Right ventricle myocardium inferior (tissue), 1 donor: ENCODE data around the gene GPX7. TPM values are rescaled to one million over a fixed set of nuclear protein-coding genes. Genes with fewer than 3 reads are reported as not detected.
"Not testable (repeated sequence)": the region's sequence is repeated elsewhere in the genome, so short reads cannot be mapped to it uniquely, and the experiment has no call there.

ENCODE experiments used
- ATAC-seq: fragments of 200-7000 bp; cut with Tn5 transposase; one replicate; pipeline ENCODE4 v1.9.1; 2020; ENCODE audit warnings: mild to moderate bottlenecking, moderate library complexity
- DNase-seq: peaks from one replicate; pipeline ENCODE4 v3.0.0; 2021; ENCODE audit errors: missing footprints
- intact Hi-C: fragments of 100-400 bp; cut with DNase I; formaldehyde crosslinking; loops from one replicate; pipeline ENCODE4 v1.11.0; 2022
- long read RNA-seq: library from polyadenylated mRNA; unstranded; transcript quantifications from one replicate; pipeline ENCODE4 v2.0.0, GENCODE V29; 2021
- total RNA-seq: library from RNA; stranded (reverse); fragmentation: NEBNext Ultra II Directional; extraction: Animal tissue kit (Norgen Biotek cat#: 25700); gene quantifications from one replicate; pipeline ENCODE4 v1.2.1, GENCODE V29; 2021
- donor health status: DM: no; HTN: yes; CAD: no; lungs with severe emphysema.

GPX7 gene
- 4.7 TPM for total RNA-seq
- long read RNA-seq, transcript GPX7-201 (3 exons, 1,228 nt), result major isoform, 5 of 7 reads
- long read RNA-seq, partial matches to known transcripts, result 2 of 7 reads
- long read RNA-seq, other reads (novel, unspliced or antisense), result 0 of 7 reads

DNA sequence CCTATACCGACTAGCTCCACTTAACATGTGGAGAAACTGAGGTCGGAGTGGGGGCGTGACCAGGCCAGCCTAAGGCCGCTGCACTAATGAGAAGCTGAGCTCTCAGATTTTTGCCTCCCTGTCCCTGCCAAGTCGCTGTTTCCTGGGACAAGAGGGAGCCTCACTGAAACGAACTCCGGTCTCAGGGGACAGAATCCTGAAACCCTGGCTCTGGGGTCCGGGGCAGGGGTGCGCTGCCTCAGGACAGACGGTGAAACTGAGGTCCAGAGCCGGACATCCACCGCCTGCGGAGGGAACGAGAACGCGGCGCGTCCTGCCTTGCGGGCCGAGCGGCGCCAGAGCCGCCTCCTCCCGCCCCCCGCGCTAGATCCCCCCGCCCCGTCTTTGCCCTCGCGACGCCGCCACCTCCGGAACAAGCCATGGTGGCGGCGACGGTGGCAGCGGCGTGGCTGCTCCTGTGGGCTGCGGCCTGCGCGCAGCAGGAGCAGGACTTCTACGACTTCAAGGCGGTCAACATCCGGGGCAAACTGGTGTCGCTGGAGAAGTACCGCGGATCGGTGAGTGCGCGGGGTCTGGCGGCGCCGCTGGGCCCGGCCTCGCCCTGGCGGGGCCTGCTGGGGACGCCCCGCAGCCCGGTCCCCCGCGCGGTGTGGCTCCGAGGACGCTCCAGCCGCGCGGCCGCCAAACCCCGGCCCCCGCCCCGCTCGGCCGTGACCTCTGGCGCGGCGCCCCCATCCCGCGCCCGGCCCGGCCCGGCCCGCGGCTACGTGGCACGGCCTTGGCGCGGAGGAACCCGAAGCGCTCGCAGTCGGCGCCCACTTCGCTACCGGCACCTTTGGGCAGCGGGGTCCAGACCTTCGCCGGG is at the start of gene GPX7:
GPX7 (plus strand) TSS at position 381 of the 865 bp plus-strand sequence; CDS start at position 420, 39 bp downstream.
- intact Hi-C loops, result loop anchor here (5.0 to 10.0 kb wide), 2 partner anchors 50 to 73 kb away; partner anchors contain the start of gene TUT4
- ATAC-seq (peak; percentile 81), DNase-seq (peak; percentile 79)

DNA sequence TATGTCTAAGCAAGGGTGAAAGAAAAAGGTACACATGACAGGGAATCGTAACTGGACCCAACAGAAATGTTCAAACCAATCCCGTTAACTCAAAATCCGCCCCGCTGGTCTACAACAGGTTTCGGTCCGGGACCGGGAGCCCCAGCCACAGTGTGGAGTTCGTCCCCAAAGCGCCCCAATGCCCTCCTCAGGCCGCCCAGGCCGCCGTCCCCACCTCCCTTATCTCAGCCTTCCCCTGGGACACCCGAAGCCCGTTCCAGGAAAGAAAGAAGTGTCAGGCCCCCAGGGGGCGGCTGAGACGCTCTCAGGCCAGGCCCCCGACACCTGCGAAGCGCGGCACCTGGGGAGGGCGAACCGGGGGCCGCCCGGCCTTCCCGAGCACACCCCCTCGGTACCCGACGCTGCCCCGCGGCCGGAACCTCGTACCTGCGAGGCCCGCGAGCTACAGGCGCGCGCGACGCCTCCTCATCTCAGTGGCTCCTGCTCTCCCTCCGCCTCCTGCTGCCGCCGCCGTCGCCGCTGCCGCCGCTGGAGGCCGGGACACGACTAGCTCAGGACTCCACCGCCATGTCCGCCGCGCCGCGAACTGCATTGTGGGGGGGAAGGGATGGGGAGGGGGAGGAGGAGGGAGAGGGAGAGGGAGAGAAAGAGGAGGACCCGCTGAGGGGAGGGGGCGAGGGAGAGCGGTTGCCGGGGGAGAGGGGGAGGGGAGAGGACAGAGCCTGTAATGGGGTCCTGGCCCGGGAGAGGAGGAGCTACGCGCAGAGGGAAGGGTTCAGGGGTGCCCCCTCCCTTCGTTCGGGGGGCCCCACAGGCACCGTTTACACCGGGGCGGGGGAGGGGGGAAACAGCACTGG is 49.4 kb upstream of the GPX7 start, which contains the start of gene TUT4:
TUT4 (minus strand) TSS at position 588 of the 857 bp plus-strand sequence. CDS start 26,812 bp downstream, outside the sequence.
- ATAC-seq, result peak; percentile 88

DNA sequence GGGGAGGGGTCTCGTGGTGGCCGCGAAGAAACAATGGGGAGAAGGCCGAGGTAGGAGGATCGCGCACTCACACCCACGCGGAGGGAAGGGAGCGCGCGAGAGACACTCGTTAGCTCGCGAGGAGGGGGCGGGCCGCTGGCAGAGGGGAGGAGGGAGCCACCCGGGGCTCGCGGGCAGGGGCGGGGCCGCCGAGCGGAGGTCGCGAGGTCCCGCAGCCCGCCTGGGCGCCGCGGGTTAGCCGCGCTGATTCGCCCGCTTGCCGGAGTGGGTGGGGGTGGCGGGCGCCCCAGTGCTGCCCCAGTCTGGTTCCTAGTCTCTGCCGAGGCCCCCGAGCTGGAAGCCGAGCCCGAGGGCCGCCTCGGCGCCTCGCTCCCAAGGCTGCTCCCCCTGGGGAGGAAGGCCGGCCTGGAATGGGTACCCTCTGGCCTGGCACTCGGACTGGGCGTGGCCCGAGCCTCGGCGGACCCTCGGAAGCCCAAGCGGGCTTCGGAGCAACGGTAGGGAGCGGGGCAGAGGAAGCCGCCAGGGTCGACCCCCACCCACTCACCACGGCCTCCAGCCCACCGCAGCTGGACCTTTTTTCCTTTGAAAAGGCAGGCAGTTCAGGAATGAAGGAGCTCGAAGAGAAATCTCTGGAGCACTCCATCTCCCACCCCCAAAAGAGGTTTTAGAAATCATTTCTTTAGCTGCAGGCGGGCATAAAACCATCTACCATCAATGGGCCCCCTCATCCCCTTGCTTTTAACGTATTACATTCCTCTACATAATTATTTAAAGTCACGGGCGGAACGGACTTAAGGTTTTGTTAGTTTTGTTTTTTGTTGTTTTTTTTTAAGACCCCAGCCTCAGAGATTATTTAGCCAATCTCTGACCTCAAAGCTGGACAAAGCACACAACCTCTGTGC is 48.6 kb upstream of the GPX7 start:
- DNase-seq, result peak; percentile 93
- peak; percentile 94 for ATAC-seq
- intact Hi-C loops, result loop anchor here (5.0 kb wide), 2 partner anchors 49 to 134 kb away; partner anchors contain the start of gene GPX7

More for the DNA sequence above, 49.4 kb upstream of the GPX7 start, which contains the start of gene TUT4:
- intact Hi-C loops, result loop anchor here (5.0 kb wide), 2 partner anchors 50 to 135 kb away; partner anchors contain the start of gene GPX7
- DNase-seq, result peak; percentile 91

DNA sequence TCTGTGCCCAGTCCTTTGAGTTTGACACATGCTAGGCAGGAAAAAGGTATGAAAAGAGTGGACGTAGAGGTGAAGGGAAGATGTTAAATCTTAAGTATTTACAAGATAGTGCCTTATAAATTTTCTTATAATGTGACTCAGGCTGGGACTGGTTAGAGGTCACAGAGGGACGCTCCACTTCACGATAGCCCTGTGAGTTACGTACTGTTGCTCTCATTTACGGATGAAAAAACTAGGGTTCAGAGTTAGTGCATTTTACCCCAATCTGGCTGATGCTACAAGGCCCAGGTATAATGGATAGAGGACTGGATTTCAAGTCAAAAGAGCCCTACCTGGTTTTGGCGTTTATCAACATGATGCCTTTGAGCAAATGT is 47.9 kb upstream of the GPX7 start:
- ATAC-seq, result no peak
- no peak for DNase-seq
- intact Hi-C loops, result loop anchor here (5.0 kb wide), 2 partner anchors 48 to 133 kb away; partner anchors contain the start of gene GPX7

DNA sequence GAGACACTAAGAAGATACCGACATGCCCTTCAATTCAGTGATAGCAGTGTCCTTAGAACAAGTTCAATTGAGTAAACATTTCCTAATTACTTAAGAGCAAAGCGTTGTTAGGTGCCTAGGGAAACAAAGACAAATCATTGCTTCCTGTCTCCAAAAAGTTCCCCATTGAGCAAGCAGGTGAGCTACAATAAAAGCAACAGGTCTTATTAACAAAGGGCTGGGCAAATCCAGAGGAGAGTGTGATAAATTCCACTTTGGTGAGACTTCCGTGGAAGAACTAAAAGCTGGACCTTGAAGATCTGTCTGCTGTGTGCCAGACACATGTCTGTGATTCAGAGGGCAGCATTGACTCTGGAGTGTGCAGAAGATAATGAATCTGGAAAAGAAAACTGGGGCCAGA is 47.4 kb upstream of the GPX7 start:
- DNase-seq, result no peak
- intact Hi-C loops, result loop anchor here (5.0 kb wide), 2 partner anchors 48 to 133 kb away; partner anchors contain the start of gene GPX7

DNA sequence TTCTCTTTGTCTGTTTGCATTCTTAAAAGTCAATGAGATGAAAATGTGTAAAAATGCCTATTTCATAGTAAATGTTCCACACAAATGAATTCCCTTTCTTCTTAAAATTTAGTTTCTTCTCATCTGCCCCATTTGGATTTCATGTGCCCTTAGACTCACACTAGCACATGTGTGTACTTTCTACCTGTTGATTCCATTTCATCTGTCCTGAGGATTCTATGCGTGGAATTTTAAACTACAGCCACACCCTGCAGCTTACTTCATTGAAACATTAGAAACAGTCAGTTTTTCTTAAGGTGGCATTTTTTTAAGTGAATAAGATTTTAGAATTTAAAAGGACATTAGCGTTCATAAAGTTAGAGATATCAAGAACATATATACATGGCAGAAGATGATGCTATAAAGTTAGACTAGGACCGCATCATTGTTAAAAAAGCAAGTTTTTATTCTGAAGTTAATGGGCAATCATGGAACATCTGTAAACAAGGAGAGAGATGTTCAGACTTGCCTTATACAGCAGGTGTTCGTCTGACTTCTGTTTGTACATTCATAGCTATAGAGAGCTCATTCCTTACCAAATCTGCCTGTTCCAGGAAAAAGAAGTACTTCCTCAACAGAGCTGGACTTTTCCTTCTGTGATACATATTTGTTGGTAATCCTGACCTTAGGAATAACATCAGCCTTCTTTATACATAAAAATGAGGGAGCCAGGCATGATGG is 45.4 kb upstream of the GPX7 start:
- intact Hi-C loops, result no loop called here
- DNase-seq (no peak), ATAC-seq (no peak)

More for the DNA sequence above, 47.4 kb upstream of the GPX7 start:
- no peak for ATAC-seq

DNA sequence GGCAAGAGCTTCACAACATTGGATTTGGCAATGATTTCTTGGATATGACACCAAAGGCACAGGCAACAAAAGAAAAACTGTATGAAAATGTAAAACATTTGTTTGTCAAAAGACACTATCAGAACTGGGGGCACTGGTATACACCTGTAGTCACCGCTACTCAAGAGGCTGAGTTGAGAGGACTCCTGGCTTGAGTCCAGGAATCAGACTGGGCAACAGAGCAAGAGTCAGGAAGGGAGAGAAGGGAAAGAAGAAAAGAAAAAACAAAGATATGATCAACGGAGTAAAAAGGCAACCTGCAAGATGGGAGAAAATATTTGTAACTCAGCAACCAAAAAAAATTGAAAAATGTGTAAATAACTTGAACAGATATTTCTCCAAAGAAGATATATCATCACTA is 43.2 kb upstream of the GPX7 start:
- ATAC-seq (no peak), DNase-seq (no peak)
- intact Hi-C loops, result no loop called here

DNA sequence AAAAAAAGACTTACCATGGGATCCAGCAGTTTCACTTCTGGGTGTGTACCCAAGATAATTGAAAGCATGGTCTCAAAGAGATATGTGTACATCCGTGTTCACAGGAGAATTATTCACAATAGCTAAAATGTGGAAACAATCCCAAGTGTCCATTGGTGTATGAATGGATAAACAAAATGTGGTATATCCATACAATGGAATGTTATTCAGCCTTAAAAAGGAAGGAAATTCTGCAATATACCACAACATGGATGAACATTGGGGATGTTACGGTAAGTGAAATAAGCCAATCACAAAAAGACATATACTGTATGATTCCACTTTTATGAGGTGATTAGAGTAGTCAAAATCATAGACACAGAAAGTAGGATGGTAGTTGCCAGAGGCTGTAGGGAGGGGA is 42.3 kb upstream of the GPX7 start:
- DNase-seq (no peak), ATAC-seq (no peak)
- intact Hi-C loops, result no loop called here

DNA sequence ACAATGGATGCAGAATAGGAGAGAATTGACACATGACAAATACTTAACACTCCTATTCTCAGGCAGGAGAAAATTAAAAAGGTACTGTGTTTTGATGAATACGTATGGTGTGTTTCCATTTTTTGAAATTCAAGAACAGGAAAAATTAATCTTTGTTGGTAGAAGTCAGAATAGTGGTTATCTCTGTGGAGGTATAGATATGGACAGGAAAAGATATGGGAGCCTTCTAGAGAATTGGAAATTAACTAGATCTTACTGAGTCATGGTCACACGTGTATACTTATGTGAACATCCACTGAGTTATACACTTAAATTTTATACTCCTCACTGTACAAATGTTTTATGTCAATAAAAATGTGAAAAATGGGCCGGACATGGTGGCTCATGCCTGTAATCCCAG is 39.4 kb upstream of the GPX7 start:
- intact Hi-C loops, result no loop called here
- ATAC-seq, result no peak
- DNase-seq, result no peak

DNA sequence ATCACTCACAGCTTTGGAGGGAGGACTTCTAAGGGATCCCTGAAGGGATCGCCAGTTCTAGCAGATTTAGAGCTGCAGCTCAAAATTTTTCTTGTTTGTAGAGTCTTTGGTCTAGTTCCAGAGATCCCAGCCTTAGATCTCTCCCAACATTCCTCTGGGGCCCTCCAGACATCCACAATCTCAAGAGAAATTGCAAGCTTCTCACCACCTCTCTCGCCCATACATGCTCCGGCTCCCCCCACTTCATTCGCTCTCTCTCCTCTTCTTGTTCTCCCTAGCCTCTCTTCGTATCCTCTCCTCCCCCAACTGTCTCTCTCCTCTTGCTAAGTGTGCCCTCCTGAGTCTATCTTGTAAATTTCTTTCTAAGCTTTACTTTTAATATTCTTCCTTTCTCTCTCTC is 34.2 kb upstream of the GPX7 start:
- no peak for ATAC-seq
- no peak for DNase-seq
- intact Hi-C loops, result no loop called here

DNA sequence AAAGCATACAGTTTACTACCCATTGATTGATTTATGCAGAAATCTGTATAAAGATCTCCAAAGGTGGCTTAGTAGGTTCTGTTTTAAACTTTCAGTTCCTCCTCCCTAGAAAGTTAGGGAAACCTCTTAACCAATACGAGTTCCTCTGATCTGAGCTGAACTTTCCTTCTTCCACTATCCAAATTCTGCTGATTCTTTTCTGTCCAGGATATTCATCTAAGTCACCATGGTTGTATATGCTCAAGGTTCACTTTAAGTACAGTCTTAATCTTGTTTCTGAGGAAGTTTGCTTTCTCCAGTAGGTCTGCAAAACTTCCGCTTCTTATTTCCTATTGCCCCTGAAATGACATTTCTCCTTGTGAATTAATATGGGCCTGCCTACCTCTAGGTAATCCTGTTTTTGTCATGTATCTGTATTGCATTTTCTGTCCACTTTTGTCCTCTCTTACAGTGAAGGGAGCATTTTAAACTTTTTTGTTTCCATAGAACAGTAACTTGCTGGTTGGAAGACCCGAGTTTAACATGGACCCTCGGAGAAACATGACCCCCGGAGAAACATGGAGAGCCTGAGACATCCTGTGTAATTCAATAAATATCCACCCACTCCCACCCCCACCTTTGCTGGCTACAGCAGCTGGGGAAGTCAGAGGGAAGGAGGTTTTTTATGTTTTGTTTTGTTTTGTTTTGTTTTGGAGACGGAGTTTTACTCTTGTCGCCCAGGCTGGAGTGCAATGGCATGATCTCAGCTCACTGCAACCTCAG is 32.5 kb upstream of the GPX7 start:
- DNase-seq (no peak), ATAC-seq (no peak)
- intact Hi-C loops, result no loop called here

DNA sequence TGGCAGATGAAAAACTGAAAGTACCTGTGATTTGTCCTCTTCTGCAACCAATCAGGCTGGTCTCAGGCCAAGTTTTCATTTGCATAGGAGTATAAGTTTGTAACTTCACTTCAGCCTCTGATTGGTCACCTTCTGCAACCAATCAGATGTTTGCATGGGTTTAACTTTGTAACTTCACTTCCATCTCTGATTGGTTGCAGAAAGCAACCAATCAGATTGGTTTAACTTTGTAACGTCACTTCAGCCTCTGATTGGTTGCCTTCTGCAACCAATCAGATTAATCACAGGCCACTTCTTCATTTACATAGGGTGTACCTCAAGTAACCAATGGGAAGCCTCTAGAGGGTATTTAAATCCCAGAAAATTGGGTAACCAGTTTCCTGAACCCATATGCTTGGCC is 30.4 kb upstream of the GPX7 start:
- intact Hi-C loops, result no loop called here
- no peak for ATAC-seq
- no peak for DNase-seq

DNA sequence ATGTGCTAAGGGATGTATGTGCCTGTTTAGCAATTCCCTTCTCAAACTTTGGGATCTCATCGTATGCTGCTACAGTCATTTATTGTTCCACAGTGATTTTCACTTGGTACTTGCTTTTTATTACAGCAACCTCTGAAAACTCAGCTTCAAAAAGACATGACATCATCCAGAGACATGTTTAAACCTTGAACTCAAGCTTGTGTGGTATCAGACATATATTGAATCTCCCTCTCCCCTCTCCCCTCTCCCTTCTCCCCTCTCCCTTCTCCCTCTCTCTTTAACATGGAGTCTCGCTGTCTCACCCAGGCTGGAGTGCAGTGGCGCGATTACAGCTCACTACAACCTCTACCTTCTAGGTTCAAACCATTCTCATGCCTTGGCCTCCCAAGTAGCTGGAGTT is 29.8 kb upstream of the GPX7 start:
- ATAC-seq (no peak), DNase-seq (no peak)
- intact Hi-C loops, result no loop called here

DNA sequence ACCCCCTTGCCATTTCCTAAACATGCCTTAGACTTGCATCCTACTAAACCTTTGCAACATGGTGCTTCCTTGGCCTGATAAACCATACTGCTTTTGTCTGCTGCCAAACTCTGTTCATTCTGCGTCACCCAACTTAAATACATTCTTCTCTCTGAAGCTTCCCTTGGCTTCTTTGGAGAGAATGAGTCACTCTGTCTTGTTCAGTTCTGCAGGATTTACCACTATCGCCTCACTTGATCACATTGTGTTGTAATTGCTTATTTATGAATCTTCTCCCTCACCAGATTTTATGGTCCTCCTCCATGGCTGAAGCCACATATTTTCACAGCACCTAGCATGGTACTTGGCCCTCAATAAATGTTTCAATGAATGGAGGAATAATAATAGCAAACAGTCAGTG is 27.6 kb upstream of the GPX7 start:
- intact Hi-C loops, result no loop called here
- no peak for ATAC-seq

DNA sequence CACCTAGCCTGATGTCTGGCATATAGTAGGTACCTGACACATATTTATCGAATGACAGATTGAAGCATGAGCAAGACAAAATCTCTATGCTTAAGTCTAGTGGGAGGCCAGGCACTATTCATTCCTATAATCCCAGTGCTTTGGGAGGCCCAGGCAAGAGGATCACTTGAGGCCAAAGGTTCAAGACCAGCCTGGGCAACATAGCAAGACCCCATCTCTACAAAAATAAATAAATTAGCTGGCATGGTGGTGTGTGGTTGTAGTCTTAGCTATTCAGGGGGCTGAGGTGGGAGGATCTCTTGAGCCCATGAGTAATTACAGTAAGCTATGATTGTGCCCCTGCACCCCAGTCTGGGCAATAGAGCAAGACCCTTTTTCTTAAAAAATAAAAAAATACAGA is 26.1 kb upstream of the GPX7 start:
- DNase-seq (no peak), ATAC-seq (no peak)
- intact Hi-C loops, result no loop called here

More for the DNA sequence above, 27.6 kb upstream of the GPX7 start:
- no peak for DNase-seq

DNA sequence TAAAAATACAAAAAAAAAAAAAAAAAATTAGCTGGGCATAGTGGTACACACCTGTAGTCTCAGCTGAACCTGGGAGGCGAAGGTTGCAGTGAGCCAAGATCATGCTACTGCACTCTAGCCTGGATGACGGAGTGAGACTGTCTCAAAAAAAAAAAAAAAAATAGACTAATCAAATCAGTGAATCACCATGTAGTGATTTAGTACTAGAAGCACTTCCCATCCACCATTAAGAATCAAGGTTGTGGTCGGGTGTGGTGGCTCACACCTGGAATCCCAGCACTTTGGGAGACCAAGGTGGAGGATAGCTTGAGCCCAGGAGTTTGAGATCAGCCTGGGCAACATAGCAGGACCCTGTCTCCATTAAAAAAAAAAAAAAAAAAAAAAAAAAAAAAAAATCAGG is 24.1 kb upstream of the GPX7 start:
- DNase-seq, intact Hi-C loops, ATAC-seq: not testable (repeated sequence)

DNA sequence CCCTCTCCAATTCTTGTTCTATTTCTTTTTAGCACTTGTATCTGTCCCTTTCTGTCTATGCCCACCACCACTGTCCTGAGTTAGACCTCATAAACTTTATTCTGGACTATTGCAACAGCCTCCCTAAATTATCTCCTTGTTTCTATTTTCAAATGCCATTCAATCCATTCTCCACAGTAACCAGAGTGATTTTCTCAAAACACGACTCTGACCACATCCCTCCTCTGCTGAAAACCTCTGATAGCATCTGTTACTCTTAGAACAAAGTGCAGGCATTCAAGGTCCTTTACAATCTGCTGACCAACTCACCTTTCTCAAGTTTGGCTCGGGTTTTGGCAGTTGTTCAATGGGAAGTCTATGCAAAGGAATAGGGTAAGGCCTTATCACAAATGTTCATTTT is 22.8 kb upstream of the GPX7 start:
- DNase-seq (no peak), ATAC-seq (no peak)
- intact Hi-C loops, result no loop called here
